LNCAP (cell line): ENCODE results near the gene MRPL50.

Experiments used
- CTCF ChIP-seq: fragments of 450-650 bp; IDR thresholded peaks from 2 replicates; pipeline ENCODE4 v1.5.1; 2017; ENCODE audit warnings: mild to moderate bottlenecking

MRPL50 gene

GRCh38 chr9:101352892-101353463 lies 45.4 kb downstream of the MRPL50 start:
- no peak for TF ChIP-seq CTCF

- TF ChIP-seq CTCF = no peak
Observed at GRCh38 chr9:101350285-101350684, 48.1 kb downstream of the MRPL50 start.

- TF ChIP-seq CTCF = no peak
Observed at GRCh38 chr9:101342595-101342994, 55.8 kb downstream of the MRPL50 start.

- no peak for TF ChIP-seq CTCF
Observed at GRCh38 chr9:101341958-101342357, 56.5 kb downstream of the MRPL50 start.
